ENCODE results near the gene NRG3.
"Not testable (repeated sequence)": the region's sequence is repeated elsewhere in the genome, so short reads cannot be mapped to it uniquely, and the experiment has no call there.

NRG3 gene

DNA sequence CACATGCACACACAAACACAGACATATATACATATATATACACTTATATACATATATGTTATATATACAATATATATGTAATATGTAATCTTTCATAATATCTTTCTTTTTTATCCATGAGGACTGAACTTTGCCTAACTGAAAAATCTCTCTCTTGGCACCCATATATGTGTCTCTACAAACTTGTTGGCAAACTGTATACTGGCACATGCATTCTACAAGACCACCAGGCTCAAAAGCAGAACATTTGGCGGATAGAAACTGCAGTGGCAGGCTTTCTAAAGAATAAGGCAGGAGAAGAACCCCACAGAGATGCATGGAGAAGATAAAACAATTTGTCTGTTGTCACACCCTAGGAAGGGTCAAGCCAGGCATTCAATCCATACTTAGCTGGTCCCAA, 165.3 kb downstream of the NRG3 start:
- ATAC-seq (ENCODE audit: low read depth) = no peak
- Mint-ChIP-seq H3K9me3 (peaks cover 7% of the 10 kb centered on the region), H3K27ac (no peak overlapping the region), H3K36me3 (no peaks in the 10 kb centered on the region), H3K4me1 (no peaks in the 10 kb centered on the region), H3K4me3 (no peak overlapping the region), H3K27me3 (no peaks in the 10 kb centered on the region)
- DNase-seq (ENCODE audit: low spot score in 2 of 2) = no peak

DNA sequence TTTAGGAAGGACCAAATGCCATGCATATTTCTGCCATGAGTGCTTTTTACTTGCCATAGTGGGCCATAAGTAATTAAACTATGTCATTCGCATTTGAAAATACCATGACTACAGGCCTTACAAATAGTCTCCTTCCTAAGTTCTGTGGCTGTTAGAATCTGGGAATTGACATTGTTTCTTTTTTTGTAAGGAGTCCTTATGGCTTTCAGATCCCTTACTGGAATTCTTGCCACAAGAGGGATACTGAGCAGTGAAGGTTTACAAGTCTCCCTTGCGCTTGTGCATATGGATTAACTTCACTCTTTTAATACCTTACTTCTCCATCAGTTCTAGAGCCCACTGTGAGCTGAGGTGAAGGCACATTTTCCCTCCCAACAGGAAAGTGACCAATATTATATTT, 166.0 kb downstream of the NRG3 start:
- Mint-ChIP-seq H3K27me3 (no peaks in the 10 kb centered on the region), H3K27ac (no peak overlapping the region), H3K4me1 (no peaks in the 10 kb centered on the region), H3K4me3 (no peak overlapping the region), H3K36me3 (no peaks in the 10 kb centered on the region), H3K9me3 (peaks cover 7% of the 10 kb centered on the region)
- ATAC-seq (ENCODE audit: low read depth) (no peak), DNase-seq (ENCODE audit: low spot score in 2 of 2) (no peak)

DNA sequence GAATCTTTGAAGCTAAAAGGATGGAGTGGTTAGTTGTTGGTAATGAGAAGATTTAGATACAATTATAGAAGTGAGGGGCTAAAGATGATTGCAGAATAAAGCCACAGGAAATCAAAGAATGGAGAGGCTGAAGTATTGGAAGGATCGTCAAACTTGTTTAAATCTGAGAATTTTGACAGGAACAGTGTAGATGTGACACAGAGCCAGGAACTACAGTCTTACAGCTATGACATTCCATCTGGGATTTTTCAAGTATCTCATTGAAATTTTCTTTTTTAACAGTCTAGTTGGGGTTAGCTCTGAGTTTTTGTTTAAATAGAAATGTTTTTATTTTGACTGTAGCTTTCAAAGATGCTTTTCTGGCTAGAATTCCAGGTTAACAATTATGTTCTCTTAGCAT, 181.4 kb downstream of the NRG3 start:
- Mint-ChIP-seq H3K4me3 (no peak overlapping the region), H3K36me3 (no peaks in the 10 kb centered on the region), H3K27ac (no peak overlapping the region)

DNA sequence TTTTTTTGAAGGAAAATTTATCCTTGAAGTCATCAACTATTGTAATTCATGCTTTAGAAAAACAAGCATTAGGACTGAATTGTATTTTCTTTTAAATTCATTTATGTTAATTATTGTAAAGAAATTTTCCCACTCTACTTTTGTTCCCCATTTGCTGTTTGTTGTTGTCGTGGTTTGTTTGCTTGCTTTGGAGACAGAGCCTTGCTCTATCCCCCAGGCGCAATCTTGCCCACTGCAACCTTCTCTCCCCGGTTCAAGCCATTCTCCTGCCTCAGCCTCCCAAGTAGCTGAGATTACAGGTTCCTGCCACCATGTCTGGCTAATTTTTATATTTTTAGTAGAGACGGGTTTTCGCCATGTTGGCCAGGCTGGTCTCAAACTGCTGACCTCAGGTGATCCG, 192.2 kb downstream of the NRG3 start:
- H3K4me3 Mint-ChIP-seq; DNase-seq (ENCODE audit: low spot score in 2 of 2); H3K36me3 Mint-ChIP-seq; H3K4me1 Mint-ChIP-seq; H3K9me3 Mint-ChIP-seq; ATAC-seq (ENCODE audit: low read depth); H3K27ac Mint-ChIP-seq; H3K27me3 Mint-ChIP-seq: not testable (repeated sequence)

More for the DNA sequence above, 181.4 kb downstream of the NRG3 start:
- Mint-ChIP-seq H3K27me3 (no peaks in the 10 kb centered on the region), H3K9me3 (no peaks in the 10 kb centered on the region), H3K4me1 (no peaks in the 10 kb centered on the region)
- DNase-seq (ENCODE audit: low spot score in 2 of 2) = no peak
- no peak for ATAC-seq (ENCODE audit: low read depth)

DNA sequence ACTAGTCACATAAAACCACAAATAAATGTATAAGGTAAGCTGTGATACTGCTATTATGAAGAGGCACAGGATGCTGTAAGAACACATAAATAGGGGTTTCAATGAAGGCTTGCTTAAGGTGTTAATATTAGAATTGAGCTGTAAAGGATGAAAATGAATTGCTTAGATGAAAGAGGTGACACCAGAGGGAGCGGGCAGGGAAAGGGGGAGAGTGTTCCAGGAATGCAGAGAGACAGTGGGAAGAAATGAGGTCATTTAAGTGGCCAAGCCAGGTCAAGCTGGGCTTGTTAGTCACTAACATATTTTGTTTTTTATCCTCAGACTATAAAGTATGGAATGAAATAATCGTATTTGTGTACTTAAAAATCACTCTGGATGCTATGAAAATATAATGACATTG, 193.5 kb downstream of the NRG3 start:
- peaks cover 7% of the 10 kb centered on the region for H3K9me3 Mint-ChIP-seq
- no peaks in the 10 kb centered on the region for H3K27me3 Mint-ChIP-seq
- no peaks in the 10 kb centered on the region for H3K36me3 Mint-ChIP-seq
- no peaks in the 10 kb centered on the region for H3K4me1 Mint-ChIP-seq
- no peak overlapping the region for H3K4me3 Mint-ChIP-seq
- no peak overlapping the region for H3K27ac Mint-ChIP-seq
- no peak for DNase-seq (ENCODE audit: low spot score in 2 of 2)
- ATAC-seq (ENCODE audit: low read depth) = no peak

DNA sequence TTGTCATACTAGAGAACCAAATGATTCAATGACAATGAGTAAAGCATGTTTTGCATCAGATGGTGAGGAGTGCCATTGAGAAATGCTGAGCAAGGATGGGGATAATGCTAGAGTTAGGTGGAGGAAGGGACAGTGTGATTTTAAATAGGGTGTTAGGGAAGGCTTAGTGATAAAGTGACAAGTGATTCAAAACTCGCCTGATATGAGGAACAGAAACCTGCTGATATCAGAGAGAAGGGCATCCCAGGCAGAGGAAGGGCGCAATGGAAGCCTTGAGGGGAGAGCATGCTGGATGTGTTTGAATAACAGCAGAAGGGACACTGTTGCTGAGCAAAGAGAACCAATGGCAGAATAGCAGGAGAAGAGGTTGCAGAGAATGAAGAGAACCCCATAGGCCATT, 196.2 kb downstream of the NRG3 start:
- no peak overlapping the region for H3K4me3 Mint-ChIP-seq
- H3K36me3 Mint-ChIP-seq = no peaks in the 10 kb centered on the region
- no peak overlapping the region for H3K27ac Mint-ChIP-seq
- peaks cover 8% of the 10 kb centered on the region for H3K9me3 Mint-ChIP-seq
- no peak for DNase-seq (ENCODE audit: low spot score in 2 of 2)
- H3K27me3 Mint-ChIP-seq = no peaks in the 10 kb centered on the region
- no peak for ATAC-seq (ENCODE audit: low read depth)
- H3K4me1 Mint-ChIP-seq = no peaks in the 10 kb centered on the region

DNA sequence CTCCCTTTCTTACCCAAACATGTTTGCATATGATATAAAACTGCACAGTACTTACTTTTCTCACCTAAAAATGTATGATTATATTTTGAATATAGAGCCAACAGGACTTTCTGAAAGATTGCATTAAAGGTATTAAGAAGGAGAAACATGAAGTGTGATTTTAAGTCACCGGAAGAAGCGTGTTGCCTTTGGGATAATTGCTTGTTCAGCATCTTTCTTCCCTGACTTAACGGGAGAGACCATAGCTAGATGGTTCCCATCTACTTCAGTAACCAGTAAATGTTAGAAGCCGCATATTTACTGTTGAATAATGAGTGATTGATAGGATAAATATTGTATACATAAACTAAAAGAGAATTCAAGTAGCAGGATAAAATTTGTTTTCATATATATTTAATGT, 197.1 kb downstream of the NRG3 start:
- DNase-seq (ENCODE audit: low spot score in 2 of 2) (no peak), ATAC-seq (ENCODE audit: low read depth) (no peak)
- no peak overlapping the region for H3K4me3 Mint-ChIP-seq
- no peaks in the 10 kb centered on the region for H3K36me3 Mint-ChIP-seq
- H3K9me3 Mint-ChIP-seq = peaks cover 9% of the 10 kb centered on the region
- H3K4me1 Mint-ChIP-seq = no peaks in the 10 kb centered on the region
- no peaks in the 10 kb centered on the region for H3K27me3 Mint-ChIP-seq
- H3K27ac Mint-ChIP-seq = no peak overlapping the region

DNA sequence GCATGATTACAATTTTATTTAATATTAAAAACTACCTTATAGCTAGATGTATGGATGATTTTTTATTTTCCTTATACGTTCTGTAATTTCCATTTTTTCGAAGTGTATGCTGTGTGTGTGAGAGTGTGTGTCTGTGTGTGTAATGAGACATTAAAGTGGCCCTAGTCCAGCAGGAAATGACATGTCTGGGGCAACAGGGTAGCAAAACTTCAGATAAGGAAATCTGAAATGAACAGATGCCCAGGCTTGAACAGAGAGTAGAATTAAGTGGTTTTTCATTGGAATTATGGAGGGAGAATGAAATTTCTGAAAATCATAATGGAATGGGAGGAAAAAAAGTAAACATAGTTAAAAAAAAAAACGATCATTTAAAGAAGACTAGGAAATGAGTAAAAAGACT, 200.6 kb downstream of the NRG3 start:
- ATAC-seq (ENCODE audit: low read depth) (no peak), DNase-seq (ENCODE audit: low spot score in 2 of 2) (no peak)
- Mint-ChIP-seq H3K27ac (no peak overlapping the region), H3K4me1 (no peaks in the 10 kb centered on the region), H3K36me3 (no peaks in the 10 kb centered on the region), H3K27me3 (no peaks in the 10 kb centered on the region), H3K4me3 (no peak overlapping the region), H3K9me3 (peaks cover 9% of the 10 kb centered on the region)

DNA sequence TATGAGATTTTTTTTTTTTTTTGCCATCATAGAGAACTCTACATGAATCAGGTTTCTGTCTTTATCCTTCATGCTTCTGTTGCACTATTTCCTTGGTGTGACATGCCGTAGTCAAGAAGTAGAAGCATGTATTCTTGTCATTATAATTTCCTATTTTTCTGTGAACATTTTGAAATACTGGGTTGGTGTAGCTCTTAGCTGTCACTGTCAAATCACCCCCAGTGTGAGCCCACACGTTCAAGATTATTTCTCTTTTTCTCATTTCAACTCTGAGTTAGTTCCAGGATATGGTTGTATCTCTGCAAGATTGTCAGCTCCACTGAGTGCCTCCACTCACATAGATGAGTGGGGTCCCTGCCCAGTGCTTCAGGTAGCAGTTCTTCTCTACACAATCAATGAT, 209.5 kb downstream of the NRG3 start:
- H3K9me3 Mint-ChIP-seq = peaks cover 1% of the 10 kb centered on the region
- no peaks in the 10 kb centered on the region for H3K4me1 Mint-ChIP-seq
- H3K27ac Mint-ChIP-seq = no peak overlapping the region
- no peak for DNase-seq (ENCODE audit: low spot score in 2 of 2)
- no peak overlapping the region for H3K4me3 Mint-ChIP-seq
- H3K27me3 Mint-ChIP-seq = no peaks in the 10 kb centered on the region
- H3K36me3 Mint-ChIP-seq = no peaks in the 10 kb centered on the region
- ATAC-seq (ENCODE audit: low read depth) = no peak

DNA sequence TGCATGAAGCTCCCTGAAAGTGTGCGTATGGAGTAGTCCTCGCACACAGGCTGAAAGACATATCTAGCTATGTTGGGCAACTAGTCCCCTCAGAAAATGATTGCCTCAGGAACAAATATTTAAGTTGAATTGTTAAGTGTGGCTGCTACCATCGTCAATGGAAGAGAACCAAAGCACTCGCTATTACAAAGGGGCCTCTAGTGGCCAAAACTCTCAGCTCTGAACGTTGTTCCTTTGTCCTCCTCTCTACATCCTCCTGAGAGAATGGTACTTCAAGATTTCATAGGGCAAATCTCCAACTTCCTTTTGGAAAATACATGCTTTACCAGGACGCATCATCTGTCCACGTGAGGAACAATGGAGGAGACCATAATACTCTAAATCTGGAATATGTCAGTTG, 209.9 kb downstream of the NRG3 start:
- peaks cover 1% of the 10 kb centered on the region for H3K9me3 Mint-ChIP-seq
- H3K27ac Mint-ChIP-seq = no peak overlapping the region
- no peak for ATAC-seq (ENCODE audit: low read depth)
- H3K36me3 Mint-ChIP-seq = no peaks in the 10 kb centered on the region
- H3K4me3 Mint-ChIP-seq = no peak overlapping the region
- no peaks in the 10 kb centered on the region for H3K27me3 Mint-ChIP-seq
- H3K4me1 Mint-ChIP-seq = no peaks in the 10 kb centered on the region
- no peak for DNase-seq (ENCODE audit: low spot score in 2 of 2)

DNA sequence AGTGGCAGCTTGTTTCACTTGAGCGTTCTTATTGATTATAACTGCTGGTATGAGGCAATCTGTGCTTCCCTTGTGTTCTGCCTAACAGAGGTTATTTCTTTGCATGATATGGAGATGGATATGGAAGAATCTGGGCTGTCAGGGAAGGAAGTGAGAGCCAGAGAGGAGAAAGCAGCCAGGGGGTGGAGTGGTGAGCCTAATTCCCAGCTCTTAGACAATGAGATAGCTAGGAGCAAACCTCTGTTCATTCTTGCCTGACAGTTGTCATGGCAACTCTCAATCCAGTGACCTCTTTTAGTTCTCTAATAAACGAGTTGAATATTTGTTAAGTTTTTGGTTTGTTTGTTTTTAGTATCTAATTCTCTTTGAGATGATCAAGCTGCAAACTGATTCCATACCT, 214.3 kb downstream of the NRG3 start:
- H3K36me3 Mint-ChIP-seq = no peaks in the 10 kb centered on the region
- no peaks in the 10 kb centered on the region for H3K4me1 Mint-ChIP-seq
- peaks cover 2% of the 10 kb centered on the region for H3K9me3 Mint-ChIP-seq
- ATAC-seq (ENCODE audit: low read depth) (no peak), DNase-seq (ENCODE audit: low spot score in 2 of 2) (no peak)
- H3K4me3 Mint-ChIP-seq = no peak overlapping the region
- no peak overlapping the region for H3K27ac Mint-ChIP-seq
- H3K27me3 Mint-ChIP-seq = no peaks in the 10 kb centered on the region

DNA sequence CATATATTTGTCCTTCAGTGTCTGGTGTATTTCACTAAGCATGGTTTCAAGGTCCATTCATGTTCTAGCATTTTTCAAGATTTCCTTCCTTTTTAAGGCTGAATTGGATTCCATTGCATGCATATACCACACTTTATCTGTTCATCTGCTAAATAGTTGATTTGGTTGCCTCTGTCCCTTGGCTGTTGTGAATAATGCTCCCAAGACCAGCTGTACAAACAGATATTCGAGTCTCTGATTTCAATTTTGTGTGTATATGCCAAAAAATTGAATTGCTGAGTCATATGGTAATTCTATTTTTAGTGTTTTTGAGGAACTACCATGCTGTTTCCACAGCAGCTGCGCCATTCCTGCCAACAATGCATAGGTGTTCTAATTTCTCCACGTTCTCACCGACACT, 216.4 kb downstream of the NRG3 start:
- no peak for ATAC-seq (ENCODE audit: low read depth)
- Mint-ChIP-seq H3K27ac (no peak overlapping the region), H3K27me3 (no peaks in the 10 kb centered on the region), H3K36me3 (no peaks in the 10 kb centered on the region), H3K9me3 (peaks cover 6% of the 10 kb centered on the region), H3K4me1 (no peaks in the 10 kb centered on the region), H3K4me3 (no peak overlapping the region)
- DNase-seq (ENCODE audit: low spot score in 2 of 2) = no peak

DNA sequence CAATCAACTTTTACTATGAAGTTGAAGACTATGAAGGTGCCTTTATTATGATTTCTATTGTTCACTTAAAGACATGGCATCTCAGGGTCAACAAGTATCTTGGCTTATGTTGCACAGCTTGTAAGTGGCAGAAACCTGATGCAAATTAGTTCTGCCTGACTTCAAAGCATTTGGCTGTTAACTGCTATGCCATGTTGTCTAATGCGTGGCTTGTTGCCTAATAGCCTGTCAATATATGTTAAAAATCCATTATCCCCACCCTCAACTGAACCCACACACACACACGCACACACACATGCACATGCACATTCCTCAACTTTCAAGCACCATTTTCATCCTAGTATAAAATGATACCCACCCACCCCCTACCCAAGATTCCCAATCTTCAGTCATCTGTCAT, 217.1 kb downstream of the NRG3 start:
- Mint-ChIP-seq H3K4me3 (no peak overlapping the region), H3K27me3 (no peaks in the 10 kb centered on the region), H3K9me3 (peaks cover 6% of the 10 kb centered on the region), H3K36me3 (no peaks in the 10 kb centered on the region), H3K4me1 (no peaks in the 10 kb centered on the region), H3K27ac (no peak overlapping the region)
- no peak for DNase-seq (ENCODE audit: low spot score in 2 of 2)
- no peak for ATAC-seq (ENCODE audit: low read depth)

DNA sequence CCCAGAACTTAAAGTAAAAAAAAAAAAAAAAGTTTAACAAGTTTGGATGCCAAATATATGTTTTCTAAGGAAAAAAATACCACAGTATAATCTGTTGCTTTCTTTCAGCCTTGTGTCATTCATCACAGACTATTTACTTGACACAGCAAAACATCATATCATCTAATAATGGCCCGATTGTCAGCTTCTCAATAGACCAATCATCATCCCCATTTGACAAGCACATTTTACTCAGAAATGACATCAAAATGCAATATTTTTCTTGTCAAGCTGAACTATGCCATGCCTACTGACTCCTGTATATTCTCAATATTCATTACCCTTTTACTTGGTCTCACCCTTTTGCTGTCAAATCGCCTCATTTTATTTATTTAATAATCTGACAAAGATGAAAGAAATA, 249.7 kb downstream of the NRG3 start:
- no peaks in the 10 kb centered on the region for H3K36me3 Mint-ChIP-seq
- H3K9me3 Mint-ChIP-seq = peaks cover 5% of the 10 kb centered on the region
- no peak overlapping the region for H3K4me3 Mint-ChIP-seq
- ATAC-seq (ENCODE audit: low read depth) (no peak), DNase-seq (ENCODE audit: low spot score in 2 of 2) (no peak)
- no peaks in the 10 kb centered on the region for H3K4me1 Mint-ChIP-seq
- no peak overlapping the region for H3K27ac Mint-ChIP-seq
- no peaks in the 10 kb centered on the region for H3K27me3 Mint-ChIP-seq

DNA sequence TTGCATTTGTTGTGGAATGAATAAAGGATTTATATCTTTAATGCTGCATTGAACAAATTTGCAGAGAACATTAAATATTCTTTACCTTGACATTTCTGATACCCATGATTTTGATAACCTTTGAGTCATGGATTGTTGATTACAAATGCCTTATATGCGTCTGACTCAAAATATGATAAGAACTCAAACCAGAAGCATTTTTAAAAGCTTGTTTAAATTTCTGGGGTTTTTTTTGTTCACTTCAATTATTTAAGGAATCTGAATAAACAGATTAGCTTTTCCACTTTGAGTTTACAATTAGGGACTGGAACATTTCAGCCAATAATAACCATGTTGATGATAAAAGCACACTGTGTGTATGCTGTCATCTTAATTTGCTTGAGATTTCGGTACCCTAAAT, 253.5 kb downstream of the NRG3 start:
- Mint-ChIP-seq H3K36me3 (no peaks in the 10 kb centered on the region), H3K27me3 (no peaks in the 10 kb centered on the region), H3K27ac (no peak overlapping the region), H3K4me3 (no peak overlapping the region), H3K9me3 (peaks cover 8% of the 10 kb centered on the region), H3K4me1 (no peaks in the 10 kb centered on the region)
- ATAC-seq (ENCODE audit: low read depth) (no peak), DNase-seq (ENCODE audit: low spot score in 2 of 2) (no peak)

DNA sequence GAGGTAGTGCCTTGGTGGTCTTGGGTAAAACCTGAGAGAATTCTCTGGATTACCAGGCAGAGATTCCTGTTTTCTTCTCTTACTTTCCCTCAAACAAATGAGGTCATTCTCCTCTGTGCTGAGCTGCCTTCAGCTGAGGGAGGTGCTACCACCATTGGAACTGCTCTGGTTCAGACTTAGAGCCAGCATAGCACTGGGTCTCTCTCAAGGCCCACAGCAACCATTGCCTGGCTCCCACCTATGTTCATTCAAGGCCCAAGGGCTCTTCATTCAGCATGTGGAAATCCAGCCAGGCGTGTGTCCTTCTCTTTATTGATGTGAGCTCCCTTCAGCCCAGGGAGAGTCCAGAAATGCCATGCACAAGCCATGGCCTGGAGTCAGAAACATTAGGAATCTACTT, 261.1 kb downstream of the NRG3 start:
- ATAC-seq (ENCODE audit: low read depth) (no peak), DNase-seq (ENCODE audit: low spot score in 2 of 2) (no peak)
- Mint-ChIP-seq H3K4me3 (no peak overlapping the region), H3K27ac (no peak overlapping the region), H3K4me1 (no peaks in the 10 kb centered on the region), H3K36me3 (no peaks in the 10 kb centered on the region), H3K9me3 (peaks cover 15% of the 10 kb centered on the region), H3K27me3 (no peaks in the 10 kb centered on the region)

Data from memory B cell (primary cell).